Measurements from ENCODE around the gene ARPC1B. TPM values are rescaled to one million over a fixed set of nuclear protein-coding genes. Genes with fewer than 3 reads are reported as not detected.
A peak's percentile ranks its signal among the peaks of the same experiment; 100 is the strongest.
"Not testable (repeated sequence)": the region's sequence is repeated elsewhere in the genome, so short reads cannot be mapped to it uniquely, and the experiment has no call there.

Gene ARPC1B
- total and polyA plus RNA-seq, 4 experiments from 2014 or later = 188 to 906 (median 527) TPM

GRCh38 chr7:99331002-99331401 is 43.5 kb upstream of the ARPC1B start:
- Mint-ChIP-seq H3K9me3 (peaks cover 0 to 2% (median 0%) of the 10 kb centered on the region in 8 donors), H3K27ac (peak overlapping the region in 4 of 7 donors; percentile 13 to 61 (median 35)), H3K4me3 (no peak overlapping the region), H3K27me3 (no peaks in the 10 kb centered on the region), H3K36me3 (peaks cover 17 to 40% of the 10 kb centered on the region in 2 donors), H3K4me1 (peaks cover 39 to 65% (median 49%) of the 10 kb centered on the region in 4 donors)
- Histone ChIP-seq H3K4me3 (ENCODE audit: low read length in 2 of 2) (no peak overlapping the region), H3K27ac (ENCODE audit: low read depth, low read length) (no peak overlapping the region), H3K9me3 (ENCODE audit: control insufficient read depth in 1 of 2, low read length in 2 of 2) (no peaks in the 10 kb centered on the region), H3K4me1 (ENCODE audit: insufficient read depth, low read length) (peaks cover 48% of the 10 kb centered on the region), H3K36me3 (ENCODE audit: insufficient read depth, low read length) (peaks cover 12% of the 10 kb centered on the region), H3K27me3 (ENCODE audit: insufficient read depth, low read length) (no peaks in the 10 kb centered on the region)
- ChIA-PET CTCF (ENCODE audit: partially characterized antibody) (no interaction called here), POLR2A (ENCODE audit: partially characterized antibody) (no interaction called here)
- DNase-seq = no peak
- intact Hi-C loops (cut with micrococcal nuclease) = no loop called here

DNA sequence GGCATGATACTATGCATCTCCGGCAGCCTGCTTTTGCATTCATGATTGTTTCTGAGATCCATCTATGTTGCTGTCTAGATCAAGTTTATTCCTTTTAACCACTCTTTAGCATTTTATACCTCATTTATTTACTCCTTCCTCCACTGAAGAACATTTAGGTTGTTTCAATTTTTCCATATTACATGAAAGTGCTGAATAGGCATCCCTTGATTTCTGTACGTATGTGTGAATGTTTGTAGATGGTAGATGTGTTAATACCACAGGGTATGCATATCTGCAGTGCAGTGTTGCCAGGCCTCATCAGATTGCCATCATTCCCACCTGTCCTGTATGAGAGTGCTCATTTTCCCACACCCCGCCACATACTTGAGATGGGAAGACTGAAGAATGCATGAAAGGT is 34.9 kb upstream of the ARPC1B start:
- Histone ChIP-seq H3K4me1 (ENCODE audit: insufficient read depth, low read length) (no peaks in the 10 kb centered on the region), H3K4me3 (ENCODE audit: low read length in 2 of 2) (no peak overlapping the region), H3K27ac (ENCODE audit: low read depth, low read length) (no peak overlapping the region), H3K9me3 (ENCODE audit: control insufficient read depth in 1 of 2, low read length in 2 of 2) (no peaks in the 10 kb centered on the region), H3K27me3 (ENCODE audit: insufficient read depth, low read length) (no peaks in the 10 kb centered on the region), H3K36me3 (ENCODE audit: insufficient read depth, low read length) (peaks cover 65% of the 10 kb centered on the region)
- no peak for DNase-seq
- CTCF ChIA-PET (ENCODE audit: partially characterized antibody) = no interaction called here
- Mint-ChIP-seq H3K9me3 (no peaks in the 10 kb centered on the region), H3K4me1 (peaks cover 0 to 10% (median 3%) of the 10 kb centered on the region in 4 donors), H3K36me3 (peaks cover 44 to 66% of the 10 kb centered on the region in 2 donors), H3K27me3 (no peaks in the 10 kb centered on the region), H3K27ac (peak overlapping the region in 3 of 7 donors; percentile 15 to 80 (median 33)), H3K4me3 (no peak overlapping the region)
- POLR2A ChIA-PET (ENCODE audit: partially characterized antibody) = interaction anchor here (1.4 kb wide), 1 partner anchor 10 kb away, joined by 3 read pairs; no protein-coding TSS in a partner anchor
- intact Hi-C loops (cut with micrococcal nuclease) = no loop called here

DNA sequence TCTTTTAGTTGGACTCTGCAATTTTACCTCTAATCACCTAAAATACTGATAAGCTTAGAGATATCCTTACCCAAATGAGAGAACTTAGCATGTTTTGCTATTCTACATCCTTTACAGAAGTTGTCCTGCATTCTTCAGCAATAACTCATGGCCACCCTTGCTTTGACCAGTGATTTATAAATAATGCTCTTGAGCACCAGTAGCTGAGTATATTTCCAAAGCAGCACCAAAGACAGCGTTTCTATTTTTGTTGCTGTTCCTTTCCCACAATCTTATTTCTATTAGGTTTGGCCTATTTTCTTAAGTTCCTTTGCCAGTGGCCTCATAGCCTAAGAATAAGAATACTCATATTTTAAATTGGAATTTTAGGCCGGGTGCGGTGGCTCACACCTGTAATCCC is 33.9 kb upstream of the ARPC1B start:
- Mint-ChIP-seq H3K4me3 (no peak overlapping the region), H3K4me1 (peaks cover 0 to 10% (median 0%) of the 10 kb centered on the region in 4 donors), H3K27me3 (no peaks in the 10 kb centered on the region), H3K36me3 (peaks cover 43 to 66% of the 10 kb centered on the region in 2 donors), H3K27ac (no peak overlapping the region), H3K9me3 (no peaks in the 10 kb centered on the region)
- intact Hi-C loops (cut with micrococcal nuclease) = no loop called here
- no peaks in the 10 kb centered on the region for H3K4me1 ChIP-seq (ENCODE audit: insufficient read depth, low read length)
- DNase-seq = no peak
- H3K27ac ChIP-seq (ENCODE audit: low read depth, low read length) = no peak overlapping the region
- CTCF ChIA-PET (ENCODE audit: partially characterized antibody) = no interaction called here
- no peak overlapping the region for H3K4me3 ChIP-seq (ENCODE audit: low read length in 2 of 2)
- H3K36me3 ChIP-seq (ENCODE audit: insufficient read depth, low read length) = peaks cover 72% of the 10 kb centered on the region
- no peaks in the 10 kb centered on the region for H3K27me3 ChIP-seq (ENCODE audit: insufficient read depth, low read length)
- POLR2A ChIA-PET (ENCODE audit: partially characterized antibody) = interaction anchor here (0.6 to 1.4 kb wide), 2 partner anchors 9 to 893 kb away, joined by 3 to 4 read pairs; no protein-coding TSS in a partner anchor
- H3K9me3 ChIP-seq (ENCODE audit: control insufficient read depth in 1 of 2, low read length in 2 of 2) = no peaks in the 10 kb centered on the region

DNA sequence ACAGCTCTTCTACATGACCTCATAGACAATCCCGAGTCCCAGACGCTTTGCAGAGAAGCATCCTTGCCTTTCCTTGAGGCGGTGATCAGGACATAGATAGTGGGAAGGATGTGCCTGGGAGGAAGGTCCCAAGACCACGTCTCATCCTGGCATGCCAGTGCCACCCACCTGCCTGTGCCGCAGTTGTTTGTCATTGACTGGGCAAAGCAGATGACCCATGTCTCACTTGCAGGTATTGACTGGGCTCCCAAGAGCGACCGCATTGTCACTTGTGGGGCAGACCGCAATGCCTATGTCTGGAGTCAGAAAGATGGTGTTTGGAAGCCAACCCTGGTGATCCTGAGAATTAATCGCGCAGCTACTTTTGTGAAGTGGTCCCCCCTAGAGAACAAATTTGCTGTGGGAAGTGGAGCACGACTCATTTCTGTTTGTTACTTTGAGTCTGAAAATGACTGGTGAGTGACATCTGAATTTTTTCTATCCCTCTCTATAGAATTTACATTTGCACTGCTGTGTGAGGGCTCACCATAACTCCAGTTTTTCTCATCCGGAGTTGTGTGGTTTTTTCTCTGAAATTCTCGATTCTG is 30.4 kb upstream of the ARPC1B start:
- no peak overlapping the region for H3K4me3 Mint-ChIP-seq
- peaks cover 34 to 56% of the 10 kb centered on the region in 2 donors for H3K36me3 Mint-ChIP-seq
- Histone ChIP-seq H3K27ac (ENCODE audit: low read depth, low read length) (no peak overlapping the region), H3K27me3 (ENCODE audit: insufficient read depth, low read length) (no peaks in the 10 kb centered on the region), H3K36me3 (ENCODE audit: insufficient read depth, low read length) (peaks cover 61% of the 10 kb centered on the region), H3K9me3 (ENCODE audit: control insufficient read depth in 1 of 2, low read length in 2 of 2) (no peaks in the 10 kb centered on the region), H3K4me1 (ENCODE audit: insufficient read depth, low read length) (no peaks in the 10 kb centered on the region), H3K4me3 (ENCODE audit: low read length in 2 of 2) (no peak overlapping the region)
- no peaks in the 10 kb centered on the region for H3K27me3 Mint-ChIP-seq
- POLR2A ChIA-PET (ENCODE audit: partially characterized antibody) = interaction anchor here (1.1 kb wide), 1 partner anchor 9 kb away, joined by 3 read pairs; no protein-coding TSS in a partner anchor
- DNase-seq = no peak
- intact Hi-C loops (cut with micrococcal nuclease) = no loop called here
- H3K27ac Mint-ChIP-seq = peak overlapping the region in 1 of 7 donors; percentile 22
- H3K4me1 Mint-ChIP-seq = peaks cover 0 to 10% (median 0%) of the 10 kb centered on the region in 4 donors
- CTCF ChIA-PET (ENCODE audit: partially characterized antibody) = no interaction called here
- no peaks in the 10 kb centered on the region for H3K9me3 Mint-ChIP-seq

DNA sequence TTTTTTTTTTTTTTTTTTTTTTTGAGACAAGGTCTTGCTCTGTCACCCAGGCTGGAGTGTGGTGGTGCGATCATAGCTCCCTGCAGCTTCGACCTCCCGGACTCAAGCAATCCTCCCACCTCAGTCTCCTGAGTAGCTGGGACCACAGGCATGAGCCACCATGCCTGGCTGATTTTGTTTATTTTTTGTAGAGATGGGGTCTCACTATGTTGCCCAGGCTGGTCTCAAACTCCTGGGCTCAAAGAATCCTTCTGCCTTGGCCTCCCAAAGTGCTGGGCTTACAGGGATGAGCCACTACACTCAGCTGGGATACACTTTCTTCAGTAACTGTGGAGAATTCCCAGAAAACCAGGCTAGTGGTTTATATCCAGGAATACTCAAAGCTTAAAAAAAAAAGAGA is 23.9 kb upstream of the ARPC1B start:
- peaks cover 22 to 54% of the 10 kb centered on the region in 2 donors for H3K36me3 Mint-ChIP-seq
- H3K36me3 ChIP-seq (ENCODE audit: insufficient read depth, low read length) = peaks cover 52% of the 10 kb centered on the region
- POLR2A ChIA-PET (ENCODE audit: partially characterized antibody) = interaction anchor here (1.3 kb wide), 1 partner anchor 10 kb away, joined by 3 read pairs; no protein-coding TSS in a partner anchor

GRCh38 chr7:99352247-99352646 is 22.3 kb upstream of the ARPC1B start:
- no peaks in the 10 kb centered on the region for H3K27me3 Mint-ChIP-seq
- peaks cover 0 to 1% (median 0%) of the 10 kb centered on the region in 8 donors for H3K9me3 Mint-ChIP-seq
- Histone ChIP-seq H3K36me3 (ENCODE audit: insufficient read depth, low read length) (peaks cover 52% of the 10 kb centered on the region), H3K9me3 (ENCODE audit: control insufficient read depth in 1 of 2, low read length in 2 of 2) (no peaks in the 10 kb centered on the region), H3K27me3 (ENCODE audit: insufficient read depth, low read length) (no peaks in the 10 kb centered on the region), H3K27ac (ENCODE audit: low read depth, low read length) (no peak overlapping the region), H3K4me3 (ENCODE audit: low read length in 2 of 2) (no peak overlapping the region), H3K4me1 (ENCODE audit: insufficient read depth, low read length) (no peaks in the 10 kb centered on the region)
- H3K36me3 Mint-ChIP-seq = peaks cover 24 to 58% of the 10 kb centered on the region in 2 donors
- peaks cover 0 to 2% (median 0%) of the 10 kb centered on the region in 4 donors for H3K4me1 Mint-ChIP-seq
- POLR2A ChIA-PET (ENCODE audit: partially characterized antibody) = no interaction called here
- H3K27ac Mint-ChIP-seq = peak overlapping the region in 2 of 7 donors; percentile 68 to 73
- no peak overlapping the region for H3K4me3 Mint-ChIP-seq
- intact Hi-C loops (cut with micrococcal nuclease) = no loop called here
- CTCF ChIA-PET (ENCODE audit: partially characterized antibody) = interaction anchor here (1.1 kb wide), 1 partner anchor 13 kb away, joined by 4 read pairs; no protein-coding TSS in a partner anchor
- DNase-seq = no peak

More for the DNA sequence above, 23.9 kb upstream of the ARPC1B start:
- DNase-seq; intact Hi-C loops (cut with micrococcal nuclease); H3K4me1 ChIP-seq (ENCODE audit: insufficient read depth, low read length); H3K4me1 Mint-ChIP-seq; H3K9me3 Mint-ChIP-seq; H3K9me3 ChIP-seq (ENCODE audit: control insufficient read depth in 1 of 2, low read length in 2 of 2); H3K4me3 ChIP-seq (ENCODE audit: low read length in 2 of 2); H3K27ac ChIP-seq (ENCODE audit: low read depth, low read length); H3K27me3 Mint-ChIP-seq; H3K4me3 Mint-ChIP-seq; H3K27me3 ChIP-seq (ENCODE audit: insufficient read depth, low read length): not testable (repeated sequence)
- CTCF ChIA-PET (ENCODE audit: partially characterized antibody) = interaction anchor here (0.6 kb wide), 1 partner anchor 1940 kb away, joined by 3 read pairs; no protein-coding TSS in a partner anchor
- peak overlapping the region in 3 of 7 donors; percentile 66 to 86 (median 74) for H3K27ac Mint-ChIP-seq

- POLR2A ChIA-PET (ENCODE audit: partially characterized antibody) = no interaction called here
- peaks cover 34 to 62% of the 10 kb centered on the region in 2 donors for H3K36me3 Mint-ChIP-seq
These were observed 19.4 kb upstream of the ARPC1B start for GRCh38 chr7:99355098-99355497.

More at GRCh38 chr7:99355098-99355497, 19.4 kb upstream of the ARPC1B start:
- CTCF ChIA-PET (ENCODE audit: partially characterized antibody) = interaction anchor here (0.9 to 1.1 kb wide), 2 partner anchors 10 to 61 kb away, joined by 3 to 5 read pairs; no protein-coding TSS in a partner anchor
- no peaks in the 10 kb centered on the region for H3K9me3 ChIP-seq (ENCODE audit: control insufficient read depth in 1 of 2, low read length in 2 of 2)
- intact Hi-C loops (cut with micrococcal nuclease) = no loop called here
- peaks cover 56% of the 10 kb centered on the region for H3K36me3 ChIP-seq (ENCODE audit: insufficient read depth, low read length)
- Mint-ChIP-seq H3K27ac (no peak overlapping the region), H3K4me1 (peaks cover 0 to 2% (median under 1%) of the 10 kb centered on the region in 4 donors), H3K27me3 (no peaks in the 10 kb centered on the region), H3K4me3 (no peak overlapping the region), H3K9me3 (no peaks in the 10 kb centered on the region)
- H3K27ac ChIP-seq (ENCODE audit: low read depth, low read length) = no peak overlapping the region
- DNase-seq = no peak
- no peak overlapping the region for H3K4me3 ChIP-seq (ENCODE audit: low read length in 2 of 2)
- H3K27me3 ChIP-seq (ENCODE audit: insufficient read depth, low read length) = no peaks in the 10 kb centered on the region
- no peaks in the 10 kb centered on the region for H3K4me1 ChIP-seq (ENCODE audit: insufficient read depth, low read length)
